Glutamatergic neuron (in vitro differentiated cells): ENCODE results near the gene ABI1. TPM values are rescaled to one million over a fixed set of nuclear protein-coding genes. Genes with fewer than 3 reads are reported as not detected.

Experiments used
- DNase-seq: peaks from one replicate; pipeline ENCODE4 v3.0.0; 2022
- H3K27ac Mint-ChIP-seq: one replicate; pipeline ENCODE4 v1.8.0; 2020; ENCODE audit warnings: mild to moderate bottlenecking, mixed read lengths, inconsistent platforms; ENCODE audit not compliant: unreplicated experiment
- H3K27me3 Mint-ChIP-seq: one replicate; pipeline ENCODE4 v1.8.0; 2020; ENCODE audit warnings: mild to moderate bottlenecking, moderate library complexity, mixed read lengths, inconsistent platforms; ENCODE audit not compliant: unreplicated experiment
- H3K36me3 Mint-ChIP-seq: one replicate; pipeline ENCODE4 v1.8.0; 2020; ENCODE audit warnings: mild to moderate bottlenecking, mixed read lengths, inconsistent platforms; ENCODE audit not compliant: unreplicated experiment
- H3K4me1 Mint-ChIP-seq: one replicate; pipeline ENCODE4 v1.8.0; 2020; ENCODE audit warnings: mild to moderate bottlenecking, low read depth, mixed read lengths, inconsistent platforms; ENCODE audit not compliant: unreplicated experiment
- H3K4me3 Mint-ChIP-seq: one replicate; pipeline ENCODE4 v1.8.0; 2020; ENCODE audit warnings: mild to moderate bottlenecking, mixed read lengths, inconsistent platforms; ENCODE audit not compliant: unreplicated experiment
- H3K9me3 Mint-ChIP-seq: one replicate; pipeline ENCODE4 v1.8.0; 2020; ENCODE audit warnings: mild to moderate bottlenecking, moderate library complexity, mixed read lengths, inconsistent platforms; ENCODE audit not compliant: unreplicated experiment
- CTCF ChIP-seq: fragments of 200-600 bp; sonication (generic); IDR thresholded peaks from one replicate; pipeline ENCODE4 v1.5.0; 2021; ENCODE audit not compliant: partially characterized antibody, unreplicated experiment
- total RNA-seq: library from RNA; stranded (reverse); fragmentation: NEBNext Ultra II Directional; extraction: Animal tissue kit (Norgen Biotek cat#: 25700); gene quantifications from one replicate; pipeline ENCODE4 v1.2.1, GENCODE V29; 2021; ENCODE audit not compliant: unreplicated experiment

The ABI1 gene
- total RNA-seq, 1 donor from 2014 or later, result 37.3 TPM

- Mint-ChIP-seq H3K27ac (no peak overlapping the region), H3K4me3 (no peak overlapping the region), H3K9me3 (no peaks in the 10 kb centered on the region), H3K27me3 (no peaks in the 10 kb centered on the region), H3K36me3 (no peaks in the 10 kb centered on the region), H3K4me1 (peaks cover 2% of the 10 kb centered on the region)
- no peak for DNase-seq
- no peak for TF ChIP-seq CTCF
Observed at GRCh38 chr10:26721561-26721960, 139.2 kb downstream of the ABI1 start.

GRCh38 chr10:26717476-26717875 is 143.3 kb downstream of the ABI1 start:
- H3K4me3 Mint-ChIP-seq, result no peak overlapping the region
- no peaks in the 10 kb centered on the region for H3K36me3 Mint-ChIP-seq
- no peaks in the 10 kb centered on the region for H3K9me3 Mint-ChIP-seq
- H3K27me3 Mint-ChIP-seq, result no peaks in the 10 kb centered on the region
- DNase-seq, result no peak
- TF ChIP-seq CTCF, result no peak
- no peak overlapping the region for H3K27ac Mint-ChIP-seq
- peaks cover 2% of the 10 kb centered on the region for H3K4me1 Mint-ChIP-seq

- DNase-seq, result no peak
- no peaks in the 10 kb centered on the region for H3K36me3 Mint-ChIP-seq
- no peak overlapping the region for H3K4me3 Mint-ChIP-seq
- no peaks in the 10 kb centered on the region for H3K27me3 Mint-ChIP-seq
- no peak overlapping the region for H3K27ac Mint-ChIP-seq
- H3K9me3 Mint-ChIP-seq, result no peaks in the 10 kb centered on the region
- no peak for TF ChIP-seq CTCF
- H3K4me1 Mint-ChIP-seq, result no peaks in the 10 kb centered on the region
Observed at GRCh38 chr10:26715137-26715487, 145.6 kb downstream of the ABI1 start.

GRCh38 chr10:26714415-26715136 is 146.2 kb downstream of the ABI1 start:
- no peaks in the 10 kb centered on the region for H3K9me3 Mint-ChIP-seq
- H3K27ac Mint-ChIP-seq, result no peak overlapping the region
- no peak for TF ChIP-seq CTCF
- H3K4me1 Mint-ChIP-seq, result no peaks in the 10 kb centered on the region
- H3K27me3 Mint-ChIP-seq, result no peaks in the 10 kb centered on the region
- H3K36me3 Mint-ChIP-seq, result no peaks in the 10 kb centered on the region
- no peak for DNase-seq
- no peak overlapping the region for H3K4me3 Mint-ChIP-seq

GRCh38 chr10:26711324-26711723 is 149.4 kb downstream of the ABI1 start:
- H3K27me3 Mint-ChIP-seq, result peaks cover 2% of the 10 kb centered on the region
- TF ChIP-seq CTCF, result no peak
- H3K9me3 Mint-ChIP-seq, result peaks cover 3% of the 10 kb centered on the region
- H3K27ac Mint-ChIP-seq, result no peak overlapping the region
- H3K36me3 Mint-ChIP-seq, result peaks cover 12% of the 10 kb centered on the region
- no peak overlapping the region for H3K4me3 Mint-ChIP-seq
- no peak for DNase-seq
- peaks cover 4% of the 10 kb centered on the region for H3K4me1 Mint-ChIP-seq
